GM18511 (cell line): Measurements from ENCODE around the gene DBNDD1.
"Not testable (repeated sequence)": the region's sequence is repeated elsewhere in the genome, so short reads cannot be mapped to it uniquely, and the experiment has no call there.

ENCODE experiments used
- ATAC-seq: cut with Tn5 transposase; IDR thresholded peaks from one replicate; pipeline ENCODE4 v1.9.1; 2021; ENCODE audit warnings: mild to moderate bottlenecking, moderate library complexity; ENCODE audit not compliant: unreplicated experiment

The DBNDD1 gene, protein sequence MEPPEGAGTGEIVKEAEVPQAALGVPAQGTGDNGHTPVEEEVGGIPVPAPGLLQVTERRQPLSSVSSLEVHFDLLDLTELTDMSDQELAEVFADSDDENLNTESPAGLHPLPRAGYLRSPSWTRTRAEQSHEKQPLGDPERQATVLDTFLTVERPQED

GRCh38 chr16:90018652-90019542, at the start of gene DBNDD1:
Gene DBNDD1 (minus strand): TSS chr16:90019456. CDS start chr16:90019341, 115 bp downstream.
- no peak for ATAC-seq

- no peak for ATAC-seq
Observed at GRCh38 chr16:90061437-90061836, 42.2 kb upstream of the DBNDD1 start.

- ATAC-seq = no peak
Observed at GRCh38 chr16:90057738-90058173, 38.5 kb upstream of the DBNDD1 start.

DNA sequence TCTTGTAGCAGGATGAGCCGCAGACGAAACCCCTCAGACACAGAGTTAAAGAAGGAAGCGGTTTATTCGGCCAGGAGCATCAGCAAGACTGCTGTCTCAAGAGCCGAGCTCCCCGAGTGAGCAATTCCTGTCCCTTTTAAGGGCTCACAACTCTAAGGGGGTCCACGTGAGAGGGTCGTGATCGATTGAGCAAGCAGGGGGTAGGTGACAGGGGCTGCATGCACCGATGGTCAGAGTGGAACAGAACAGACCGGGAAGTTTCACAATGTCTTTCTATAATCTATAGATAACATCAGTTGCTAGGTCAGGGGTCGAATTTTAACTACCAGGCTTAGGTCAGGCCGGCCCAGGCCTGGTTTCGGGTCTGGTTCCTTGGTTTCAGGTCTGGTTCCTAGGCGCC, 37.3 kb upstream of the DBNDD1 start:
- ATAC-seq = not testable (repeated sequence)

- no peak for ATAC-seq
Observed at GRCh38 chr16:90055371-90055770, 36.1 kb upstream of the DBNDD1 start.

- ATAC-seq = no peak
Observed at GRCh38 chr16:90054554-90054953, 35.3 kb upstream of the DBNDD1 start.

GRCh38 chr16:90053902-90054500, 34.7 kb upstream of the DBNDD1 start:
- ATAC-seq = no peak

DNA sequence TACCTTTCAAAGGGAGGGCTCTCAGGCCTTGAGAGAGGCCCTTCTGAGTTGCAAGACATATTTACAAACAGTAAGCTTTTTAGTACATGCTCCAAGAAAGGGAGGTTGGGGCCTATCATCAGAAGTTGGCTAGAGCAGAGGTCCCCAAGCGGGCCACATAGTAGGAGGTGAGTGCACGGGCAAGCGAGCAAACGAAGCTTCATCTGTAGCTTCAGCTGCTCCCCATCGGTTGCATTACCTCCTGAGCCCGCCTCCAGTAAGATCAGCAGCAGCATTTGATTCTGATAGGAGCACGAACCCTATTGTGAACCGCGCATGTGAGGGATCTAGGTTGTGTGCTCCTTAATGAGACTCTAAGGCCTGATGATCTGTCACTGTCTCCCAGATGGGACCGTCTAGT, 31.7 kb upstream of the DBNDD1 start:
- no peak for ATAC-seq

- ATAC-seq = no peak
Observed at GRCh38 chr16:90048737-90049330, 29.6 kb upstream of the DBNDD1 start.

DNA sequence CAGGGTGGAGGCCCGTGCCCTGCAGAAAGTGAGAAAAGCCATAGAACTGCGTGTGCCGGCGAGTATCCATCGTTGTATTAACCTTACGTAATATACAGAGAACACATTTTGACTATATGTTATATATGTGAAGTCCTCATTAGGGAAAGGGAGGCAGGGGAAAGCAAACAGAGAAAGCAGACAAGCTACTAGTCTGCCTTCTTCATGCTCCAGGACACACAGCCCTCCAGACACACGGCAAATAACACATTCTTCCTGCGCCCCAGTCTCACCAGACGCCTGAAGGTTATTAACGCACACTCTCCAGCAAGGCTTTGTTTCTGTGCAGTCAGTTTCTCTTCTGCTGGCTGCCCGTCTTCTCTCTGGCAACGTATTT, 29.1 kb upstream of the DBNDD1 start:
- ATAC-seq = no peak

DNA sequence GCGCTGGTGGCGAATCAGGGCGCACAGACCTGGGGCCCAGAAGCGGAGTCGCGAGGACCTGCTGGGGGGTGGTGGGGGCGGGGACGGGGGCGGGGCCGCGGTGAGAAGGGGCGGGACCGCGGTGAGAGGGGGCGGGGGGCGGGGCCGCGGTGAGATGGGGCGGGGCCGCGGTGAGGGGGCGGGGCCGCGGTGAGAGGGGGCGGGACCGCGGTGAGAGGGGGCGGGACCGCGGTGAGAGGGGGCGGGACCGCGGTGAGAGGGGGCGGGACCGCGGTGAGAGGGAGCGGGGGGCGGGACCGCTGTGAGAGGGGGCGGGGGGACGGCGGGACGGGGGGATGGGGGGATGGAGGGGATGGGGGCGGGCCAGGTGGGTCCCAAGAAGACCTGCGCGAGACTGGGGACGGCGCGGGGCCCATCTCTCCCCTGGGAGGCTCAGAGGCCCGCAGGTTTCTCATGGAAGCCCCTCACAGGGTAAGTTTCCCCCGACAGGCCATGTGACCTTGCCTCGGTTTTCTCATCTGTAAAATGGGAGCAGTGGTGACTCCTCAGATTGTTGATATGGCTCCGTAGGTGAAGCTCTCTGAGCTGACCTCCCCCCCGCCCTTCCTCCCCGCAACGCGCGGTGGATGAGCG, 28.6 kb upstream of the DBNDD1 start:
- ATAC-seq = no peak

DNA sequence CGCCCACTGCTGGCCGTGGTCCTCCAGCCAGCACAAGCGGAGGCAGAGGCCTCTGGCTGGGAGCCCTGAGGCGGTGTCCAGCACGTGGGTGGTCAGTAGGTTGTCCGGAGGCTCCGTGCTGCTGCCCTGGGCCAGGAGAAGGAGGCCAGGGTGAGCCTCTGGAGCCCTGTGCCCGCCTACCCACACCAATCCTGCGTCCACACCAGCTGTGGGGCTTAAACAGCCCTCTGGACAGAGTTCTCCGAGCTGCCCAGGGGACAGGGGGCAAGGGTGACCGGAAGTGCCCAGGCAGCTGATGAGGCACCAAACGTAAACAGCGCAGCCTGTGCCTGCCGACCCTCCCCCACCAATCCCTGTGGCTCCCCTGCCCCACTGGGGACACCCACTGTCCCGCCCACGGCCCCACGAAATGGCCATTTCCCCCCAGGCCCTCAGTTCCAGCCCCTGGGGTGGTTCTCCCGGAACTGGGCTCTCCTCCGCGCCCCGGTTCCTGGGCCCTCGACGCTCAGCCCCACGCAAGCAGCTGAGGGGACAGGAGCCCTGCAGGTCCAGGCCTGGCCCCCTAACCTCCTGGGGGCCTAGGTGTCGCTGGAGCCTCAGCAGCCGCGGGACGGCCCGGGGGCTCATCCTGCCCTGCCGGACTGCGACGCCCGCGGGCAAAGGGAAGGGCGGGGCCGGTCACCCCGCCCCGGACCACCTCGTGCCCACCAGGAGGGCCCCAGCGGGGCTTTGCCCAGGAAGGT, 27.9 kb upstream of the DBNDD1 start:
- ATAC-seq = no peak

DNA sequence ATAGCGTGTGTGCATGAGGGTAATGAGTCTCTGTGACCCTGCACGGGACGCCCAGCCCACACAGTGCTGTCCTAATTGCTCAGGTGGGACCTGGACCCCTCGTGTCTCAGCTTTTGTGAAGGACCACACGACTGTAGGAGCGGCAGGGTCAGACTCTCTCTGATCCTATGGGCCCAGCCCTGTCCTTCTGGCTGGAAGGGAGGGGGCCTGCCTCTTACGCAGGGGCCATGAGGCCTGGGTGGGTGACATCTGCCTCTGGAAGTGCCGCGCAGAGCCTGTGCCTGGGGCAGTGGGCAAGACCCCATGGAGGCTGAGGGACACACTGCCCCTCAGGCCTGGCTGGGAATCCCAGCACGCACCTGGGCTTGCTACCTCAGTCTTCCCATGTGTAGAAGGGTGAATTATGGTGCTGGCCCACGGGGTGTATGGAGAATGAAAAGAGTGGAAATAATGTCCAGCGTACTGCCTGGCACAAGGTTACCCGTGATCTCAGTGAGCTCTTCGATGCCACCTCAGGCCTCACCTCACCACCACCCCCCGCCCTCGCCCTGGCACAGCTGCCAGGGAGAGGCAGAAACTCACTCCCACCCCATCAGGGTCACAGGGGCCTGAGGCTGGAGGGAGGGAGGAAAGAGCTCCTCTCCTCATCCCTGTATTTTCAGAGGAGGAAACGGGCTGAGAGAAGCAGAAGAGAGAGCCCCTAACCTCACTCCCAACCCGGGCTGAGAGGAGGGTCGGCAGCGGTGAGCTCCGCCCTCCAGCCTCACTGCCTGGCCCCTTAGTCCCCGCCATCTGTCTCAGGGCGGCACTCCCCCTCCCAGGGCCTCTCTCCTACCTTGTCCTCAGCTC, 27.1 kb upstream of the DBNDD1 start:
- no peak for ATAC-seq

DNA sequence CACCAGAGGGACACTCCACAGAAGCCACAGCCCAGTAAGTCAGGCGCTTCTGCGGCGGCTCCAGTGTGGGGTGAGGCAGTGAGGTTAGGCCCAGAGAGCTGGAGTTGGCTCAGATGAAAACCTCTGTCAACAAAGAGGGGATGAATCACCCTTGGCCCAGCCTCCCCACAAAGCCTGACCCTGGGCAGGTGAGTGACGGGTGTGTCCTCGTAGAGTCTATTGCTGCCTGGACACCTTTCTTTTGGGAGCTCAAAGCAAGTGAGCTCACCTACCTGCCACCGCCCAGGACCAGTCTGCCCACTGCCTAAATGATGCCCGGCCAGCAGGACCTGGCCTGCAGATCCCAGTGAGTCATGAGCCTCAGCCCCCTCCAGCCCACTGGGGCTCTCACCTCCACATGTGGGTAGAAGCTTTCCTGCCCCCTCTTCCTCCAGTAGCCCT, 24.9 kb upstream of the DBNDD1 start:
- ATAC-seq = no peak

DNA sequence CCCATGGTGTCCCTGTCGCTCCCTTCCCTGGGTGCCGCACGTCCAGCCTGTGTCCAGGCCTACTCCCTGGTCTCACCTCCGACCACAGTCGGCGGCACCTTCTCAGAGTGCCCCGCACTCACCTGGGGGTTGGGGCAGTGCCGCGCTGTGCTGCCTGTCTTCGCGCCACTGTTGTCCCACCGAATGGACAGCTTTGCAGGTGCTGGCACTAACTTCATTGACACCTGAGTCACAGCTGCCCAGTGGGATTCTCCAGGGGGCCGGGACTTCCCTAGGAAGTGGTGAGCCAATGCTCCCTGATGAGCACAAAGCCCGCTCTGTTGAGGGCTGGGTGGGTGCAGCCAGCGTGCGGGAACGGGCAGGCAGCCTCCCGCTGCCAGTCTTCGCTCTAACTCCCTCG, 24.3 kb upstream of the DBNDD1 start:
- no peak for ATAC-seq

DNA sequence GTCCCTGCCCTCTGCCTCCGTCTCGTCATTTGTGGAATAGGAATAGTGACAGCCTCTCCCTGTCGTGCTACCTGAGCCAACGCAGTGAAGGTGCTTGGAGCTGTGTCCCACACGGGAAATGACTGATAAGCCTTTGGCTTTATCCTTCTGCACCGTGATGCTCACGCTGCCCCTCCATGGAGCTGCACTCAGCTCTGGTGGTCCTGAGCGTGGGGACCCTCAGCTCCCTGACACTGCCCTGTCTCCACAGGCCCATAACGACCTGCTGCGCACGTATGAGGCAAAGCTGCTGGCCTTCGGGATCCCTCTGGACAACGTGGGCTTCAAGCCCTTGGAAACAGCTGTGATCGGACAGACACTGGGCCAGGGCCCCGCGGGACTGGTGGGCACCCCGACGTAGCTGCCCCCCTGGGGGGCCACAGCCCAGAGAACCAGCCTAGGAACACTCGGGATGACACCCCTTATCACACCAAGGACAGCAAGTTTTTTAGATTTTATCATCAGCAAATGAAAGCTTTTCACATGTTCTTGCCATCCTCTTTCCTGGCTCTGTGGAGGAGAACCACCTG, 23.8 kb upstream of the DBNDD1 start:
- no peak for ATAC-seq

GRCh38 chr16:90041896-90042473, 22.7 kb upstream of the DBNDD1 start:
- no peak for ATAC-seq

DNA sequence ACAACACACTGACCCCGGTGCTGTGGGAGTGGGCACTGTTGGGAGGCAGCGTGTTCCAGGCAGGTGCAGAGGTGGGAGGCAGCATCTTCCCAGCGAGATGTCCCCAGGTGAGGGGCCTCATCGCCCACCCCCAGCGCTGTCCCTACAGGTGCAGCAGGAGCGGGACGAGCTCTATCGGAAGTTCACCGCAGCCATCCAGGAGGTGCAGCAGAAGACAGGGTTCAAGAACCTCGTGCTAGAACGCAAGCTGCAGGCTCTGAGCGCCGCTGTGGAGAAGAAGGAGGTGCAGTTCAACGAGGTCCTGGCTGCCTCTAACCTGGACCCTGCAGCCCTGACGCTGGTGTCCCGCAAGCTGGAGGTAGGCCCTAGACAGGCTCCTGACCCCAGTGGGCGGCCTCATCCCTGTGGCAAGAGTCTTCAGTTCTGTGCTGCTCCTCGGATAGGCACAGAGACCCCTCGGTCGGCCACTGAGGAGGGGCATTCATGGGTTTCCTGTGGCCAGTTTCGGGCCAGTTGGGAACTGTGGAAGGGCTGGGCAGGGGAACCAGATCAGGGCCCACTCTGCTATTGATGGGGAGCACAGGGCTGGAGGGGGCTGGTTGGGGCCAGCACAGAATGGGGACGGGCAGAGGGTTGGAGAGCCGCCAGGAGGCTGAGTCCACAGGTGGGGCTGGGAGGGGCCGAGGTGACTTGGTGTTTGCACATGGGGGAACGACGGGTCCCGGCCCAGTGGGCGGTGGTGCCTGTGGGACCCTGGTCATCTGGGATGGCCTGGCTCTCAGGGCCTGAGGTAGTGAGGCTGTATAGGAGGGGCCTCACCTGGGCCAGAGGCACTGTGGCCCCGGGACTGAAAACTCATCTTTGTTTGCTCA, 21.1 kb upstream of the DBNDD1 start:
- ATAC-seq = no peak
